Smooth muscle cell (in vitro differentiated cells): Measurements from ENCODE around the gene PPP3CA. TPM values are rescaled to one million over a fixed set of nuclear protein-coding genes. Genes with fewer than 3 reads are reported as not detected.

Source experiments
- DNase-seq: peaks from one replicate; lab custom pipeline; 2025; ENCODE audit not compliant: unreplicated experiment; lab: John Stamatoyannopoulos, UW
- H2AFZ ChIP-seq: fragments of 200-600 bp; sonication (generic); 2 replicates; pipeline ENCODE4 v1.6.0; 2016; ENCODE audit warnings: antibody characterized with exemption, low read depth, mild to moderate bottlenecking
- H3F3A ChIP-seq: fragments of 200-600 bp; sonication (generic); 2 replicates; pipeline ENCODE4 v1.6.0; 2017; ENCODE audit warnings: antibody characterized with exemption, low read depth
- H3K27ac ChIP-seq: fragments of 200-600 bp; sonication (generic); 2 replicates; pipeline ENCODE4 v1.5.1; 2016; ENCODE audit warnings: low read depth, mild to moderate bottlenecking
- H3K27me3 ChIP-seq: fragments of 200-600 bp; sonication (generic); 2 replicates; pipeline ENCODE4 v1.6.1; 2016; ENCODE audit warnings: low read depth, mild to moderate bottlenecking
- H3K36me3 ChIP-seq: fragments of 200-600 bp; sonication (generic); 2 replicates; pipeline ENCODE4 v1.5.1; 2016; ENCODE audit warnings: low read depth
- H3K4me1 ChIP-seq: fragments of 200-600 bp; sonication (generic); 2 replicates; pipeline ENCODE4 v1.5.1; 2016; ENCODE audit warnings: low read depth
- H3K4me2 ChIP-seq: fragments of 200-600 bp; sonication (generic); 2 replicates; pipeline ENCODE4 v1.6.0; 2016; ENCODE audit warnings: mild to moderate bottlenecking
- H3K4me3 ChIP-seq: fragments of 200-600 bp; sonication (generic); 2 replicates; pipeline ENCODE4 v1.5.1; 2016; ENCODE audit warnings: mild to moderate bottlenecking
- H3K79me2 ChIP-seq: fragments of 200-600 bp; sonication (generic); 2 replicates; pipeline ENCODE4 v1.6.0; 2016; ENCODE audit warnings: low read depth, mild to moderate bottlenecking
- H3K9ac ChIP-seq: fragments of 200-600 bp; sonication (generic); 2 replicates; pipeline ENCODE4 v1.6.0; 2016; ENCODE audit warnings: low read depth
- H3K9me3 ChIP-seq: fragments of 200-600 bp; sonication (generic); replicated peaks from 2 replicates; pipeline ENCODE4 v1.5.1; 2016; ENCODE audit warnings: low read depth
- H4K20me1 ChIP-seq: fragments of 200-600 bp; sonication (generic); 2 replicates; pipeline ENCODE4 v1.6.0; 2016; ENCODE audit warnings: low read depth
- CTCF ChIP-seq: fragments of 200-600 bp; sonication (generic); IDR thresholded peaks from 2 replicates; pipeline ENCODE4 v1.5.1; 2017; ENCODE audit warnings: borderline replicate concordance, mild to moderate bottlenecking, antibody characterized with exemption; ENCODE audit not compliant: insufficient read depth, poor library complexity, severe bottlenecking
- WGBS: methylation state at CpG from one replicate; pipeline ENCODE4 v1.1.7; 2016; ENCODE audit warnings: low lambda C conversion rate; 5-methylcytosine and 5-hydroxymethylcytosine counted together
- polyA plus RNA-seq: library from polyadenylated mRNA; unstranded; fragments of >200 nt; fragmentation: Nextera tagmentation; extraction: Ambion mirVana; gene quantifications from 2 replicates; pipeline ENCODE4 v1.2.1, GENCODE V29; 2016
- total RNA-seq: library from RNA; depleted of rRNA; stranded (reverse); fragments of >200 nt; gene quantifications from 2 replicates; pipeline ENCODE4 v1.2.3, GENCODE V29; 2014

The PPP3CA gene
- total and polyA plus RNA-seq, 2 experiments from 2014 or later: 16.2 to 96.1 TPM

GRCh38 chr4:101014417-101014816 is 332.9 kb downstream of the PPP3CA start:
- DNase-seq: no peak
- no peaks in the 10 kb centered on the region for H3F3A ChIP-seq
- H3K27me3 ChIP-seq: no peaks in the 10 kb centered on the region
- H3K4me3 ChIP-seq: no peak overlapping the region
- no peaks in the 10 kb centered on the region for H3K4me1 ChIP-seq
- 73% methylated on average over 3 of the region's 3 CpGs for WGBS
- TF ChIP-seq CTCF: no peak
- H3K36me3 ChIP-seq: no peaks in the 10 kb centered on the region
- no peaks in the 10 kb centered on the region for H3K9me3 ChIP-seq
- no peaks in the 10 kb centered on the region for H4K20me1 ChIP-seq
- no peak overlapping the region for H3K9ac ChIP-seq
- no peak overlapping the region for H2AFZ ChIP-seq
- no peak overlapping the region for H3K4me2 ChIP-seq
- no peak overlapping the region for H3K27ac ChIP-seq
- H3K79me2 ChIP-seq: no peaks in the 10 kb centered on the region

GRCh38 chr4:101010987-101011386 is 336.3 kb downstream of the PPP3CA start:
- H3K36me3 ChIP-seq: no peaks in the 10 kb centered on the region
- H3K9ac ChIP-seq: no peak overlapping the region
- no peak for DNase-seq
- H3F3A ChIP-seq: no peaks in the 10 kb centered on the region
- no peak overlapping the region for H3K4me3 ChIP-seq
- 81% methylated on average over 1 of the region's 1 CpG for WGBS
- no peaks in the 10 kb centered on the region for H3K9me3 ChIP-seq
- no peaks in the 10 kb centered on the region for H3K27me3 ChIP-seq
- no peak overlapping the region for H3K27ac ChIP-seq
- H4K20me1 ChIP-seq: no peaks in the 10 kb centered on the region
- no peaks in the 10 kb centered on the region for H3K4me1 ChIP-seq
- TF ChIP-seq CTCF: no peak
- H3K79me2 ChIP-seq: no peaks in the 10 kb centered on the region
- H2AFZ ChIP-seq: no peak overlapping the region
- H3K4me2 ChIP-seq: no peak overlapping the region

- Histone ChIP-seq H3K4me1 (no peaks in the 10 kb centered on the region), H3K9me3 (no peaks in the 10 kb centered on the region), H3K27ac (no peak overlapping the region), H3K9ac (no peak overlapping the region), H3F3A (no peaks in the 10 kb centered on the region), H2AFZ (no peak overlapping the region), H3K36me3 (no peaks in the 10 kb centered on the region), H4K20me1 (no peaks in the 10 kb centered on the region), H3K4me2 (no peak overlapping the region), H3K79me2 (no peaks in the 10 kb centered on the region), H3K27me3 (no peaks in the 10 kb centered on the region), H3K4me3 (no peak overlapping the region)
- WGBS: 92% methylated on average over 2 of the region's 2 CpGs
- no peak for DNase-seq
- no peak for TF ChIP-seq CTCF
These were observed 337.9 kb downstream of the PPP3CA start for GRCh38 chr4:101009471-101009870.

GRCh38 chr4:101008503-101008902 is 338.8 kb downstream of the PPP3CA start:
- Histone ChIP-seq H3K79me2 (no peaks in the 10 kb centered on the region), H3K9ac (no peak overlapping the region), H4K20me1 (no peaks in the 10 kb centered on the region), H3K4me2 (no peak overlapping the region), H2AFZ (no peak overlapping the region), H3K27ac (no peak overlapping the region), H3K27me3 (no peaks in the 10 kb centered on the region), H3K36me3 (no peaks in the 10 kb centered on the region), H3K9me3 (no peaks in the 10 kb centered on the region), H3K4me3 (no peak overlapping the region), H3F3A (no peaks in the 10 kb centered on the region), H3K4me1 (no peaks in the 10 kb centered on the region)
- 83% methylated on average over 3 of the region's 3 CpGs for WGBS
- no peak for TF ChIP-seq CTCF
- no peak for DNase-seq
